HepG2 (cell line): Measurements from ENCODE around the gene UTS2R. TPM values are rescaled to one million over a fixed set of nuclear protein-coding genes. Genes with fewer than 3 reads are reported as not detected.

Source experiments
- ATAC-seq: fragments of 200-7000 bp; cut with Tn5 transposase; 3 replicates; pipeline ENCODE4 v1.9.1; 2020; ENCODE audit warnings: mild to moderate bottlenecking, moderate library complexity
- BruUV-seq: library from RNA; stranded (reverse); fragments of 400-500 nt; replicated peaks from 2 replicates; lab custom pipeline; 2021; lab: Mats Ljungman, UMichigan
- CTCF ChIA-PET: fragments of 300-600 bp; formaldehyde crosslinking; extraction: SDS; loops from one replicate; lab custom pipeline; 2021; ENCODE audit warnings: low total read pairs, inconsistent platforms, low intra/inter-chr PET ratio; lab: Yijun Ruan, JAX
- POLR2A ChIA-PET: fragments of 350-600 bp; sonication (Branson Sonifier 250); formaldehyde crosslinking; loops from one replicate; lab custom pipeline; 2020; ENCODE audit warnings: antibody characterized with exemption, inconsistent platforms; lab: Yijun Ruan, JAX
- DNase-seq: peaks from one replicate; pipeline ENCODE4 v3.0.0-alpha.2; 2015; ENCODE audit warnings: low spot score
- FAIRE-seq: peaks from 3 replicates; lab custom pipeline; 2011; peaks lifted over from hg19 to GRCh38; lab: Jason Lieb, UNC
- H2AFZ ChIP-seq: one replicate; pipeline ENCODE4 v1.6.1; 2011; ENCODE audit warnings: low read length, inconsistent platforms
- H3K27ac ChIP-seq: fragments of 300-600 bp; 3 replicates; pipeline ENCODE4 v1.8.0; 2011; ENCODE audit warnings: mixed run types, mild to moderate bottlenecking, mixed read lengths, low read length, inconsistent platforms; ENCODE audit not compliant: insufficient read depth; ENCODE audit errors: extremely low read length
- H3K27me3 ChIP-seq, 2 experiments: fragments of 200-600 bp in 1 of 2; 2 replicates in 1 of 2; 3 replicates in 1 of 2; pipeline versions ENCODE4 v1.6.0 to v1.8.0; 2011; ENCODE audit warnings: low read length in 2 of 2, mild to moderate bottlenecking in 2 of 2, moderate library complexity in 2 of 2, inconsistent platforms in 1 of 2; ENCODE audit not compliant: insufficient read depth in 2 of 2, control insufficient read depth in 1 of 2
- H3K36me3 ChIP-seq, 2 experiments: fragments of 200-600 bp in 1 of 2; replicated peaks in 1 of 2; 2 replicates in 1 of 2; 3 replicates in 1 of 2; pipeline versions ENCODE4 v1.5.1 to v1.8.0; 2011; ENCODE audit warnings: low read length in 2 of 2, inconsistent platforms in 1 of 2; ENCODE audit not compliant: insufficient read depth in 2 of 2, control insufficient read depth in 1 of 2
- H3K4me1 ChIP-seq: 2 replicates; pipeline ENCODE4 v1.5.1; 2012; ENCODE audit warnings: low read length, inconsistent platforms; ENCODE audit not compliant: insufficient read depth
- H3K4me2 ChIP-seq: 2 replicates; pipeline ENCODE4 v1.6.0; 2011; ENCODE audit warnings: low read depth, low read length, inconsistent platforms
- H3K4me3 ChIP-seq, 3 experiments: fragments of 200-600 bp in 1 of 3; sonication (generic), shearing (Covaris generic) in 1 of 3; replicated peaks in 1 of 3; 2 replicates each; pipeline ENCODE4 v1.5.1; 2011 to 2016; ENCODE audit warnings: low read length in 3 of 3, inconsistent platforms in 2 of 3, low read depth in 2 of 3, mild to moderate bottlenecking in 2 of 3, control low read depth in 1 of 3, mixed read lengths in 1 of 3; ENCODE audit not compliant: insufficient read depth in 1 of 3
- H3K79me2 ChIP-seq: one replicate; pipeline ENCODE4 v1.6.1; 2011; ENCODE audit warnings: low read length, inconsistent platforms; ENCODE audit not compliant: insufficient read depth
- H3K9ac ChIP-seq: 2 replicates; pipeline ENCODE4 v1.6.0; 2011; ENCODE audit warnings: mild to moderate bottlenecking, low read depth, low read length, inconsistent platforms; ENCODE audit not compliant: insufficient read depth
- H3K9me3 ChIP-seq: 2 replicates; pipeline ENCODE4 v1.5.1; 2012; ENCODE audit warnings: mild to moderate bottlenecking, low read length
- H4K20me1 ChIP-seq: 2 replicates; pipeline ENCODE4 v1.6.0; 2011; ENCODE audit warnings: inconsistent platforms, mild to moderate bottlenecking, low read length, moderate library complexity; ENCODE audit not compliant: insufficient read depth
- E2F2 ChIP-seq: sonication (generic); formaldehyde crosslinking; IDR thresholded peaks from 2 replicates; pipeline ENCODE4 v1.4.0; 2020; ENCODE audit warnings: missing genetic modification reagents, borderline replicate concordance
- FOSL2 ChIP-seq: sonication (generic); formaldehyde crosslinking; IDR thresholded peaks from 2 replicates; pipeline ENCODE4 v1.4.0; 2020; ENCODE audit warnings: missing genetic modification reagents
- HOMEZ ChIP-seq: IDR thresholded peaks from 2 replicates; pipeline ENCODE4 v1.6.1; 2016; ENCODE audit warnings: low read depth
- MTA3 ChIP-seq: sonication (generic); formaldehyde crosslinking; IDR thresholded peaks from 2 replicates; pipeline ENCODE4 v1.4.0; 2020; ENCODE audit warnings: missing genetic modification reagents
- NBN ChIP-seq: fragments of 450-650 bp; conservative IDR thresholded peaks from 2 replicates; pipeline ENCODE4 v1.6.1; 2017
- NPAS2 ChIP-seq: sonication (generic); formaldehyde crosslinking; IDR thresholded peaks from 2 replicates; pipeline ENCODE4 v1.8.0; 2022; ENCODE audit warnings: mild to moderate bottlenecking, missing genetic modification reagents, borderline replicate concordance
- SMARCE1 ChIP-seq: fragments of 450-650 bp; IDR thresholded peaks from 2 replicates; pipeline ENCODE4 v1.6.1; 2017; ENCODE audit warnings: borderline replicate concordance
- ZNF124 ChIP-seq: sonication (generic); formaldehyde crosslinking; IDR thresholded peaks from 2 replicates; pipeline ENCODE4 v1.4.0; 2020; ENCODE audit warnings: missing genetic modification reagents
- ZNF703 ChIP-seq: sonication (generic); formaldehyde crosslinking; IDR thresholded peaks from 2 replicates; pipeline ENCODE4 v1.5.1; 2020; ENCODE audit warnings: missing genetic modification reagents, mild to moderate bottlenecking, moderate library complexity, borderline replicate concordance
- ZSCAN29 ChIP-seq: sonication (generic); formaldehyde crosslinking; conservative IDR thresholded peaks from 2 replicates; pipeline ENCODE4 v1.4.0; 2020; ENCODE audit warnings: mild to moderate bottlenecking, missing genetic modification reagents
- WGBS: methylation state at CpG from one replicate; pipeline ENCODE4 v1.1.6; 2017; ENCODE audit warnings: low lambda C conversion rate; 5-methylcytosine and 5-hydroxymethylcytosine counted together
- in situ Hi-C: cut with HindIII; loops from 2 replicates; pipeline ENCODE4 v1.10.0; 2017; ENCODE audit warnings: low pct_unique_long_range_greater_than_20kb; ENCODE audit not compliant: extremely low pct_ligation_motif_present
- intact Hi-C: fragments of 100-400 bp; cut with micrococcal nuclease; formaldehyde crosslinking; loops from one replicate; pipeline ENCODE4 v1.10.0; 2022; ENCODE audit not compliant: unreplicated experiment
- polyA plus RNA-seq, 8 experiments: library from polyadenylated mRNA; depleted of rRNA in 3 of 8; stranded (reverse) in 7 of 8; unstranded in 1 of 8; fragments of >200 nt; fragmentation: Illumina TruSeq in 4 of 8; extraction: Trizol in 4 of 8; gene quantifications; 2 replicates each; pipeline versions ENCODE4 v1.2.1 to v1.2.3, GENCODE V29; 2011 to 2016; ENCODE audit warnings: low read depth in 4 of 8, missing spikeins in 1 of 8, mixed read lengths in 1 of 8; ENCODE audit not compliant: insufficient read depth in 1 of 8
- total RNA-seq, 5 experiments: library from RNA; depleted of rRNA; stranded (reverse); fragments of >200 nt; fragmentation: Illumina TruSeq; extraction: Trizol; gene quantifications; 2 replicates each; pipeline ENCODE4 v1.2.3, GENCODE V29; 2016; ENCODE audit warnings: low read depth in 1 of 5
- TF ChIP-seq, protein P1 (sequence below): sonication (generic); formaldehyde crosslinking; IDR thresholded peaks from 2 replicates; pipeline ENCODE4 v1.4.0; 2020; ENCODE audit warnings: missing genetic modification reagents
- TF ChIP-seq, protein P2 (sequence below): sonication (generic); formaldehyde crosslinking; IDR thresholded peaks from one replicate; pipeline ENCODE4 v1.5.1; 2020; ENCODE audit warnings: mild to moderate bottlenecking, missing genetic modification reagents; ENCODE audit errors: not compliant biosample characterization

The UTS2R gene
- total and polyA plus RNA-seq, 2 of the 13 experiments (the other 11 are each of a cell fraction or from before 2014, with no cell fraction given): 0.13 to 0.15 TPM

- H3K4me3 ChIP-seq: no peak overlapping the region
- no peak for TF ChIP-seq E2F2
- TF ChIP-seq HOMEZ (CRISPR knock-in tag): no peak
- TF ChIP-seq MTA3: no peak
- no peak for TF ChIP-seq FOSL2 (CRISPR knock-in tag)
- no peak for TF ChIP-seq ZNF124 (CRISPR knock-in tag)
- no peak for TF ChIP-seq ZNF703
- no peak for TF ChIP-seq NPAS2 (CRISPR knock-in tag)
- TF ChIP-seq, protein P1, sequence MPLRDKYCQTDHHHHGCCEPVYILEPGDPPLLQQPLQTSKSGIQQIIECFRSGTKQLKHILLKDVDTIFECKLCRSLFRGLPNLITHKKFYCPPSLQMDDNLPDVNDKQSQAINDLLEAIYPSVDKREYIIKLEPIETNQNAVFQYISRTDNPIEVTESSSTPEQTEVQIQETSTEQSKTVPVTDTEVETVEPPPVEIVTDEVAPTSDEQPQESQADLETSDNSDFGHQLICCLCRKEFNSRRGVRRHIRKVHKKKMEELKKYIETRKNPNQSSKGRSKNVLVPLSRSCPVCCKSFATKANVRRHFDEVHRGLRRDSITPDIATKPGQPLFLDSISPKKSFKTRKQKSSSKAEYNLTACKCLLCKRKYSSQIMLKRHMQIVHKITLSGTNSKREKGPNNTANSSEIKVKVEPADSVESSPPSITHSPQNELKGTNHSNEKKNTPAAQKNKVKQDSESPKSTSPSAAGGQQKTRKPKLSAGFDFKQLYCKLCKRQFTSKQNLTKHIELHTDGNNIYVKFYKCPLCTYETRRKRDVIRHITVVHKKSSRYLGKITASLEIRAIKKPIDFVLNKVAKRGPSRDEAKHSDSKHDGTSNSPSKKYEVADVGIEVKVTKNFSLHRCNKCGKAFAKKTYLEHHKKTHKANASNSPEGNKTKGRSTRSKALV (CRISPR knock-in tag): no peak
- TF ChIP-seq, protein P2, sequence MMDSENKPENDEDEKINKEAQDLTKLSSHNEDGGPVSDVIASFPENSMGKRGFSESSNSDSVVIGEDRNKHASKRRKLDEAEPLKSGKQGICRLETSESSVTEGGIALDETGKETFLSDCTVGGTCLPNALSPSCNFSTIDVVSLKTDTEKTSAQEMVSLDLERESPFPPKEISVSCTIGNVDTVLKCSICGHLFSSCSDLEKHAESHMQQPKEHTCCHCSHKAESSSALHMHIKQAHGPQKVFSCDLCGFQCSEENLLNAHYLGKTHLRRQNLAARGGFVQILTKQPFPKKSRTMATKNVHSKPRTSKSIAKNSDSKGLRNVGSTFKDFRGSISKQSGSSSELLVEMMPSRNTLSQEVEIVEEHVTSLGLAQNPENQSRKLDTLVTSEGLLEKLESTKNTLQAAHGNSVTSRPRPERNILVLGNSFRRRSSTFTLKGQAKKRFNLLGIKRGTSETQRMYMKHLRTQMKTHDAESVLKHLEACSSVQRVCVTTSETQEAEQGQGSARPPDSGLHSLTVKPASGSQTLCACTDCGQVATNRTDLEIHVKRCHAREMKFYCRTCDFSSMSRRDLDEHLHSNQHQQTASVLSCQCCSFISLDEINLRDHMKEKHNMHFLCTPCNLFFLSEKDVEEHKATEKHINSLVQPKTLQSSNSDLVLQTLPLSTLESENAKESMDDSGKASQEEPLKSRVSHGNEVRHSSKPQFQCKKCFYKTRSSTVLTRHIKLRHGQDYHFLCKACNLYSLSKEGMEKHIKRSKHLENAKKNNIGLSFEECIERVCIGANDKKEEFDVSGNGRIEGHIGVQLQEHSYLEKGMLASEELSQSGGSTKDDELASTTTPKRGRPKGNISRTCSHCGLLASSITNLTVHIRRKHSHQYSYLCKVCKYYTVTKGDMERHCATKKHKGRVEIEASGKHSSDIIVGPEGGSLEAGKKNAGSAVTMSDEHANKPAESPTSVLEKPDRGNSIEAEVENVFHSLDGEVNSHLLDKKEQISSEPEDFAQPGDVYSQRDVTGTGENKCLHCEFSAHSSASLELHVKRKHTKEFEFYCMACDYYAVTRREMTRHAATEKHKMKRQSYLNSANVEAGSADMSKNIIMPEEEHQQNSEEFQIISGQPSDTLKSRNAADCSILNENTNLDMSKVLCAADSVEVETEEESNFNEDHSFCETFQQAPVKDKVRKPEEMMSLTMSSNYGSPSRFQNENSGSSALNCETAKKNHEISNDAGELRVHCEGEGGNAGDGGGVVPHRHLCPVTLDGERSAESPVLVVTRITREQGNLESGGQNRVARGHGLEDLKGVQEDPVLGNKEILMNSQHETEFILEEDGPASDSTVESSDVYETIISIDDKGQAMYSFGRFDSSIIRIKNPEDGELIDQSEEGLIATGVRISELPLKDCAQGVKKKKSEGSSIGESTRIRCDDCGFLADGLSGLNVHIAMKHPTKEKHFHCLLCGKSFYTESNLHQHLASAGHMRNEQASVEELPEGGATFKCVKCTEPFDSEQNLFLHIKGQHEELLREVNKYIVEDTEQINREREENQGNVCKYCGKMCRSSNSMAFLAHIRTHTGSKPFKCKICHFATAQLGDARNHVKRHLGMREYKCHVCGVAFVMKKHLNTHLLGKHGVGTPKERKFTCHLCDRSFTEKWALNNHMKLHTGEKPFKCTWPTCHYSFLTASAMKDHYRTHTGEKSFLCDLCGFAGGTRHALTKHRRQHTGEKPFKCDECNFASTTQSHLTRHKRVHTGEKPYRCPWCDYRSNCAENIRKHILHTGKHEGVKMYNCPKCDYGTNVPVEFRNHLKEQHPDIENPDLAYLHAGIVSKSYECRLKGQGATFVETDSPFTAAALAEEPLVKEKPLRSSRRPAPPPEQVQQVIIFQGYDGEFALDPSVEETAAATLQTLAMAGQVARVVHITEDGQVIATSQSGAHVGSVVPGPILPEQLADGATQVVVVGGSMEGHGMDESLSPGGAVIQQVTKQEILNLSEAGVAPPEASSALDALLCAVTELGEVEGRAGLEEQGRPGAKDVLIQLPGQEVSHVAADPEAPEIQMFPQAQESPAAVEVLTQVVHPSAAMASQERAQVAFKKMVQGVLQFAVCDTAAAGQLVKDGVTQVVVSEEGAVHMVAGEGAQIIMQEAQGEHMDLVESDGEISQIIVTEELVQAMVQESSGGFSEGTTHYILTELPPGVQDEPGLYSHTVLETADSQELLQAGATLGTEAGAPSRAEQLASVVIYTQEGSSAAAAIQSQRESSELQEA (CRISPR knock-in tag): no peak
- TF ChIP-seq NBN: no peak
- no peak for TF ChIP-seq ZSCAN29 (CRISPR knock-in tag)
- no peak for TF ChIP-seq SMARCE1
- TF ChIP-seq, all 625 proteins: peak for 0
- Histone ChIP-seq H3K27me3 (no peaks in the 10 kb centered on the region; a peak in 1 of 5 replicates), H2AFZ (no peak overlapping the region), H3K4me2 (no peak overlapping the region), H3K27ac (no peak overlapping the region), H3K36me3 (peaks cover 2 to 20% of the 10 kb centered on the region in 2 experiments; a peak in 3 of 5 replicates), H3K79me2 (peaks cover 8% of the 10 kb centered on the region), H3K9ac (no peak overlapping the region), H3K9me3 (no peaks in the 10 kb centered on the region), H3K4me1 (peaks cover 38% of the 10 kb centered on the region), H4K20me1 (peaks cover 22% of the 10 kb centered on the region; the same call in 1 of the 2 replicates)
- POLR2A ChIA-PET: interaction anchor here (0.6 kb wide), 1 partner anchor 79 kb away, joined by 3 read pairs; no protein-coding TSS in a partner anchor
- in situ Hi-C loops (no loop called here), intact Hi-C loops (no loop called here)
- no TSS peak for BruUV-seq
- ATAC-seq: no peak
- no peak for FAIRE-seq
- CTCF ChIA-PET: interaction anchor here (5.0 kb wide), 1 partner anchor 63 kb away, joined by 41 read pairs; no protein-coding TSS in a partner anchor
- WGBS: 95% methylated on average over 9 of the region's 9 CpGs
- DNase-seq: no peak
These were observed 44.2 kb downstream of the UTS2R start for GRCh38 chr17:82415786-82416185.
